ENCODE measurements around the gene GRID1.

The GRID1 gene

DNA sequence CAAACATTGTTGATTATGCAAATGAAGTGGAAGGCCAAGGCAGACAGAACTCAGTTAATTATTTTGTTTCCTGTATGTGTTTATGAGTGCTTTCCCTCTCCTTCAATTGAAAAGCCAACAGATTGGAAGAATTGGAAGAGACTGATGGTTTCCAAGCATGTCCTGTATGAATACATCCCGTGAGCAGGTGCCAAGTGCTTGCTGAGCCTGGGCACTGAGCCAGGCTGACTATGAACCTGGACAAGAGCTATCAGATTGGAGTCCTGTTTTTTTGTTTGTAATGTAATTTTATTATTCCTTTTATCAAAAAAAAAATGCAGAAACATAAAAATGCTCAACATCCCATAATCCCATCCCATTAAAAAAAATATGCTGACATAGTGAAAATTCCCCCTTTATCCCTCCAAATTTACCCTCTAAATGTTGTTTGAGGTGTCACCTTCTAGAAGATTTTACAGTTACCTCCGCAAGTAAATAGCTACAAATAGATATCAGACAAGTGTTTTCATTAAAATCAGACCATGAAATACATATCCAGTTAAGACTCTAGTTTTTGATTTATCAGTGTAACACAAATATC, 449.5 kb downstream of the GRID1 start:
- no peak for DNase-seq

DNA sequence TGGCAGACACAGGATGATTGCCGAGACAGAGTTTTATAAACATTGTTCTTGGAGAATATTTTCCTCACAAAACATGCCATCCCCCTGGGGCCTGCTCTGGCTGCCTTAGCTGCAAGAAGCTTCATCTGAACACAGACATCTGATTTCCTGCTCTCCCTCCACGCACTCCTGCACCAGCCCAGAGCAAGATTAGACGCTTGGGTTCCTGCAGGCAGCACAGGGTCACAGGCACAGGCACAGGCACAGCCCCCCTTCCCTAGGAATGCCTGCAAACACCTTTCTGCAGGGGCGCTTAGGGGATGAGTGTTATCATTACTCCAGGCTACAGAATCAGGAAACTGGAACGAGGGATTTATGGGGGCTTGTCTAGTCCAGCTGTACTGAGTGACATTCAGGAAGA, 450.3 kb downstream of the GRID1 start:
- no peak for DNase-seq

DNA sequence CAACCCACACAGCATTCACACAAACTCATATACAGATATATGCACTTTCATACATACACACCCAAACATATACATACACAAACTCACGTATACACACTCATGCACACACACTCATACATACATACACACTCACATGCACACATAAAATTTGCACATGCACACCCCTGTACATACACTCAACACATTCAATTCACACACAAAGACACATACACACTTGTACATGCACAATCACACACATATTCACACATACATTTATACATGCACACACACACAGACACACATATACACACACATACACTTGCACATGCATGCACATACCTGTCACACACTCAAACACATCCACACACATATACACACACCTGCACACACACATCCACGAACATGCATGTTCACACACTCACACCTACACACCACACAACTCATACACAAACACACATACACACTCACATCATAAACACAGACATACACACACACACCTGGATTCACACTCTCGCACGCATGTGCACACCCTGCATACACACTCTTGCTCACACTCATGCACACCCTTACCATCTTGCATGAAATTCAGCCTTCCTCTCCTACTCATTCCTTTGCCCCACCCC, 451.2 kb downstream of the GRID1 start:
- no peak for DNase-seq

DNA sequence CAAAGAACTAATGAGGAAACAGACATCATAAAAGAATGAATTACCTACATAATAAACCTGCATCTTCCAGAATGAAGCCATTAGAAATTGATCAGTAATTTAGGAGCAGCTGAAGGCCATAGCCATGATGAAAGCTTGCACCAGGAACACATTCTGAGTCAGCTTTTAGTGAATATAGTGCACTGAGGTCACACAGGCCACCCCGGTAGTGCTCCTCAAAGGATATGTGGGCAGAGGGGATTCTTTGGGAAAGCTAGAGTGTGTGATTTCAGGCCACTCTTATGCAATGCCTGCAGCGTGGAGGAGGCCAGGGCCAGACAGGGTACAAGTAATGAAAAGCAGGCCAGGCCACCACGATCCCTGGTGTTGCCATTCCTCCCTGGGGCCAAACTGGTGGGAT, 451.9 kb downstream of the GRID1 start:
- no peak for DNase-seq

DNA sequence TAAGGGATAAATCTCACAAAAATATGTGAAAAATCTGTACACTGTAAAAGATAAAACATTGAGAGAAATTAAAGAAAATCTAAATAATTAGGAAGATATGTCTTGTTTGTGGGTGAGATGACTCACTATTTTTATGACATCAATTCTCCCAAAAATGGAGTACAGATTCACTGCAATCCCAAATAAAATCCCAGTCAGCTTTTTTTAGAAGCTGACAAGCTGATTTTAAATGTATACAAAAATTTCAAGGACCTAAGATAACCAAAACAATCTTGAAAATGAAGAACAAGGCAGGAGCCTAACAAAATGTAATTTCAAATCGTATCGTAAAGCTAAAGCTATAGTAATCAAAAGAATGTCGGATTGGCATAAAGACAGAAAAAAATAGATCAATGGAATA, 458.1 kb downstream of the GRID1 start:
- no peak for DNase-seq

DNA sequence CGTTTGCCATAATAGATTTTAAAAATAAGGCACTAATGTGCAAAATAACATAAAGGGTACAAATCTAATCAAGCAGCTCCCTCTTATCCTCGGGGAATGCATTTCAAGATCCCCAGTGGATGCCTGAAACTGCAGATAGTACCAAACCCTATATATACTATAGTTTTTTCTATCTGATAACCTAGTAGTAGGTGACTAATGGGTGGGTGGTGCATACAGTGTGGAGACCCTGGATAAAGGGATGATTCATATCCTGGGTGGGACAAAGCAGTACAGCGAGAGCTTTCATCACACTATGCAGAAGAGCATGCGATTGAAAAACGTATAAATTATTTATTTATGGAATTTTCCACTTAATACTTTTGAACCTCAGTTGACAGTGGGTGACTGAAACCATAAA, 464.5 kb downstream of the GRID1 start:
- DNase-seq = no peak

DNA sequence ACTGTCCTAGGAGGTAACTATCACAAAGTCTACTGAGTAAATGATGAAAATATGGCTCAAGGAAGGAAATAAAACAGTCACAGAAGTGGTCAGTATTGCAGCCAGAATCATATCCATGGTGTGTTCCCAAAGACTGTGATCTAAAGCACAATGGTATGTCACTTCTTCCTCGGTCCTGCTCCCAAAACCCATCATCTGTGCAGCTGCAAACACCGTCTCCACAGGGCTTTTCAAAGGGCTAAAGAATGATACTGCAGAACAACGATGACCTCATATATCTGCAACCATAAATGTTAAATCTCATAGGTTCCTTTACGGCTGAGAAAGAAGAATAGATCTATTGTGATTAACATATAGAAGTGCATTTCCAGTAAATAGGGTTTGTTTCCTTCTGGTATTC, 465.0 kb downstream of the GRID1 start:
- DNase-seq = no peak

DNA sequence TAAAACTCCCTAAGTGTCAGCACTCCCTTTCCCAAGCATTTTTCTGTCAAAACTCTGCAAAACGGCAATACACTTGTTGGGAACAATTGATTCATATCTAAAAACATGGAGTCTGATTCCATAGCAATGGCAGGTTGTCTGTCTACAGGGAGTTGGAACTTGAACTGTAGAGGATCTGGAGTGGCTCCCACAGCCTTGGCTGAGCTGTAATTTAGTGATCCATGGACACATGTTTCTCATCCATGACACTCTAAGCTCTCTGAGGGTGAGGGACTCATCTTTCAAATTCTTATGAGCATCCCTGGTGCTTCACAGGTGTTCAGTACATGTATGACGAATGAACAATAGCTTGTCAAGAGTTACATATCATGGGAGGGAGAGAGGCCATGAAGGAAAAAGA, 466.1 kb downstream of the GRID1 start:
- DNase-seq = no peak

DNA sequence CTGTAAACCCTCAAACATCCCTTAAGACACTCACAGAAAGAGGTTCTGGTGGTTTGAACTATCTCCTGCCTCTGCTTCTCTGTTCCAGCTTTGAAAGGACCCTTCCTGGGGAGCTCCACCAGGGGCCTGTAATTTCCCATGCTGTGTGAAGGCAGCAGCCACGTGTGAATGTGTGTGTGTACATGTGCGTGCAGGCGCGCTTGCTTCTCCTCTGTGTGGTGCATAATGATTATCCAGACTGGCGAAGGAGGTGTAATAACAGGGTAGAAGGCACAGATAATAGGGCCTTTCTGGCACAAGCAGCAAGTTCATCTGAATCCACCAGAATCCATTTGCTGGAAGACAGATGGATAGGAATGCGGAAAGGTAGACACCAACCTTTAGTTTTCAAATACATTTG, 466.5 kb downstream of the GRID1 start:
- DNase-seq = no peak

DNA sequence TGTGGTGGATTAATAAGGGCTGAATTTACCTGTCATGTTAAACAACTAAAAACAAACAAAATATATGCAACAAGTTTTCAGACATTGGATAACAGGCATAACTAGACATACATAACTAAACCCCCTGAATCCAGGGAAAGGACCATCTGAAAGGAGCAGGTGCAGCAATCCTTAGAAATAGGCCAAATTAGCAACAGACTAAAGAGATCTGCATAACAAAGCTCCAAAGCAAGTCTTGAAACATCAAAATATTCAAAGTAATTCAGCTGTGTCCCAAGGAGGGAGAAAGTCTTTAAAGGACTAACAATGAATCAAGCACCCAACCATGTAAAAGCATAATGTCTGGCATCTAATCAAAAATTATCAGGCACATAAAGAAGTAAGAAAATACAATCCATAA, 475.1 kb downstream of the GRID1 start:
- DNase-seq = no peak

DNA sequence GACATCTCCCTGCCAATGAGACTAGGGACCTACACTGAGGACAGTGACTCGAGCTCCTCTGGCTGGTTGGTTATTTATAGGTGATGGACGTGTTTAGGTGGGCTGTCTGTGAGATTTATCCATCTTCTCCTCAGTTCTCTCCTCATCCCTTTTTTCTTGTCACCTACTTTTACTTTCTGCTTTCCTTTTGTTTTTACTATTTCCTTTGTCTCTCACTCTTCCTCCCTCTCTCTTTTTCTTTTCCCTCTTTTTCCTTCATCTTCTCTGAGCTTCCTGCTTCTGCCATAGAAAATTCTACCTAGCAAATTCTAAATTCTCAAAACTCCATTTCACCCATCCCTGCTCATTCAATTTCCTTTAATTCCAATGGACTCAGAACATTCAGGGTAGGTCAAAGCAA, 478.0 kb downstream of the GRID1 start:
- no peak for DNase-seq

DNA sequence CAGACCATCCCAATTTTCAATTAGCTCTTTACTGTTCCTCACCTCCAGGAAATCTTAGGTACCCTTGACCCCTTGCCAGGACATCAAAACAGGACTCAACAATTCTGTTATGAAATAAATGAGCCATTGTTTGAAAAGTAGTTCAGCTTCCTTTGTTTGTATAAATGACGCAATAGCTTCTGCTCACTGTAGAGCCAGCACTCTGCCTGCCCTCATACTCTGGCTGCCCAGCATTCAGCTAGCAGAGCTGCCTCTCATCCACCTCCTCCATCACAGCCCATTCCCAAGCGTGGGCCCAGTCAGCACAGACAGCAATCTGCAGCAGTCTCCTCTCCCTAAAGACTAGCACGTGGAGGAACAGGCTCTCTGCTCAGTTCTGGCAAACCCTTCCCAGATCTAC, 478.6 kb downstream of the GRID1 start:
- DNase-seq = no peak

DNA sequence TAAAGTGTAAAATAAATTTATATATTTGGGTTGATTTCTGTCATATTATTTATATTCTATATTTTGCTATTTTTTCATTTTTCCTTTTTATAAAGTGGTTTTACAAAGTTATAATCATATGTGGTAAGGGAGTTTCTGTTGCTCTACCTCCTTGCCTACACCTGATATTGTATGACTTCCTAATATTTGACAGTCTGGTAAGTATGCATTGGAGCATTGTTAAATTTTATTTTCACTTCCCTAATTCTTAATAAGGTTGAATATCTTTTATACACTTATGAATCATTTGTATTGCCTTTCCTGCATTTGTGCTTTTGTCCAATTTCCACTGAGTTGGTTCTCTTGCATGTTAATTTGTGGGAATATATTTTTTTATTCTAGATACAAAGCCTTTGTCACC, 492.4 kb downstream of the GRID1 start:
- DNase-seq = no peak

DNA sequence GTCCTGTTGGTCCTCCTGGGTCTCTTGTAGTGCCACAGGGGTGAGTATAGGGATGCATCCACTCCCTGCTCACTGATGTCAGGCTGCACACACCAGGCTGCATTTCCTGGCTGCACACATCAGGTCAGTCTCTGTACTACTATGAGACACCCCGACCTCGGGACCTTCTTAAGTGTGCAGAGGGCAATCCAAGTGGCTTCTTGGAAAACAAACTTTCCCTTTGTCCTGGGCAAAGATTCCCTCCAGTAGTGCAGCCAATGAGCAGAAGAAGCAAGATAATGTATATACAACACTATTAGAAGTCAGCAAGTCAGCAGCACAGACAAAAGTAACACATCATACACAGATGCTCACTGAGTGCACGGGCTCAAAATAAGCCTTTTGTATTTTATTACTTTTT, 493.5 kb downstream of the GRID1 start:
- no peak for DNase-seq

DNA sequence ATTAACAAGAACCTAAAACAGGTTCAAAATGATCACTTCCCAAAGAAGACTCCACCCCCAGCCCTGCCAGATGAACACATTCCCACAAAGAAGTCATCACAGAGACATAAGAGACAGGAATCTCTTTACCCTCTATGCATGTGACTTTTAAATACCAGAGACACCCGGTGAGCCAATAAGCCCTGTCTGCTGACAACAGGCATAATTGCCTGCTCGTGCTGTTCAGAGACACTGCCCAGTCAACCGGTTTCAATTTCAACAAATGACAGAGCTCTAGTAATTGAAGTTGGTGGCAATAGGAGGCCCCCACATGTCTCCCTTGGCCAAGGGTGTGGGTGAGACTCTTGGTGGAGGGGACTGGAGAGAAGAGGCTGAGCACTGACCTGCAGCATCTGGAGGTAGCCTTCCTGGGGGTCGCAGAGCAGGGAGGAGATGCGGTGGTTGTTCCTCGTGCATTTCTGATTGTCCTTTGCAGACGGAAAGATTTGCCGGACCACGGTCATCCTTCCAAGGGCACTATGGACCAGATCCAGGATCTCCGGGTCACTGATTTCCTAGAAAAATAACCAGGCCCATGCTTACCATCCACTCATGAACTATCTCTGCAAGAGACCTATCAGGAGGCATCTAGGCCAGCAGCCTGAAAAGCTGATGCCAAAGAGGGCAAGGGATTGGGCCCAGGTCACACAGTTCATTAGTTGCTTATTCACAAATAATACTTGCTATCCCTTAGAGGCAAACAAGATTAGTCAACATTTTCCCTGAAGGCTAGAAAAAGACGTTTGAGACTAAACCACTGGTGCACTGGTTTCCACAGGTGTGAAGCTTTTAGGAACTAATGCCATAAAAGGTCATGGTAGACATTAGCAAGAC, 497.7 kb downstream of the GRID1 start:
- no peak for DNase-seq

DNA sequence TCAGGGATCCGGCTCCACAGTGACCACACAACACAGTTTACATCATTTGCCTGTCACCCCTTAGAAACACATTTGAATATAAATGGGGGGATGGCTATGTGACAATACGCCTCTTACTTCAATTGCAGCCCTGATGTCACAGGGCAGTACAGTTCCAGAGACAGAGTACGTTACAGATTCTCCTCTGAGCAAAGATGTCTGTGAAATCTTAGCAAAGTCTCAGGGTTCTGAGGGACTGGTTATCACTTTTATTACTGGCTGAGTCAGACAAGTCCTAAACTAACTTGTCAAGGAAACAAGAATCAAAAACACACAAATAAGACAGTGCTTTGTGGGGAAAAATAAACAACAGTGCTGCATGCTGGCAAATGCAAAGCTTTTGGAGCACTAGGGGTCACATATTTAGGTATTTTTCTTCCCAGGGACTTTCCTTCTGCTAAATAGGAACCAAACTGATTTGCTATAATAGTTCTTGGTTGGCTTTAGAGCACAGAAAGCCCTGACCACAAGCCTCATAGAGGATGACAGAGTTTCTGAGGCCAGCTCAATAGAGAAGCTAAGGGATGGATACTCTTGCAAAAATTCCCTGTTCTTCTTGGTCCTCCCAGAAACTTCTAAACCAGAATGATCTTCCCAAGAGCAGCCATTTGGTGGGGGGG, 501.6 kb downstream of the GRID1 start:
- no peak for DNase-seq

DNA sequence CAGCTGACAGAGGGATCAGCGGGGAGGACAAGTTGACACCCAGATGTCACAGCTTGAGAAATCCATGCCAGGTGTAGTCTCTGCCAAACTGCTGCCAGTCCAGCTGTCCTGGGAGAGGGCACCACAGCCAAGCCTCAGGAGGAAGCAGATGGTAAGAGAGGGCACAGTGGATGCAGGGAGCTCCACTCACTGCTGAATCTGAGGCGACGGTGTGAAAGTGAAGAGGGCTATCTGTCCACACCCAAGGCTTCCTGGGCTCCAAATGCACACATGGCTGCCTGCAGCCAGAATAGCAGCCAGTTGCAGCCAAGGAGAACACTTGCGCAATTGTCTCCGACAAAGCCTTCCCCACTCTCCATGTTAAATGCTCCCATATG, 502.4 kb downstream of the GRID1 start:
- no peak for DNase-seq

DNA sequence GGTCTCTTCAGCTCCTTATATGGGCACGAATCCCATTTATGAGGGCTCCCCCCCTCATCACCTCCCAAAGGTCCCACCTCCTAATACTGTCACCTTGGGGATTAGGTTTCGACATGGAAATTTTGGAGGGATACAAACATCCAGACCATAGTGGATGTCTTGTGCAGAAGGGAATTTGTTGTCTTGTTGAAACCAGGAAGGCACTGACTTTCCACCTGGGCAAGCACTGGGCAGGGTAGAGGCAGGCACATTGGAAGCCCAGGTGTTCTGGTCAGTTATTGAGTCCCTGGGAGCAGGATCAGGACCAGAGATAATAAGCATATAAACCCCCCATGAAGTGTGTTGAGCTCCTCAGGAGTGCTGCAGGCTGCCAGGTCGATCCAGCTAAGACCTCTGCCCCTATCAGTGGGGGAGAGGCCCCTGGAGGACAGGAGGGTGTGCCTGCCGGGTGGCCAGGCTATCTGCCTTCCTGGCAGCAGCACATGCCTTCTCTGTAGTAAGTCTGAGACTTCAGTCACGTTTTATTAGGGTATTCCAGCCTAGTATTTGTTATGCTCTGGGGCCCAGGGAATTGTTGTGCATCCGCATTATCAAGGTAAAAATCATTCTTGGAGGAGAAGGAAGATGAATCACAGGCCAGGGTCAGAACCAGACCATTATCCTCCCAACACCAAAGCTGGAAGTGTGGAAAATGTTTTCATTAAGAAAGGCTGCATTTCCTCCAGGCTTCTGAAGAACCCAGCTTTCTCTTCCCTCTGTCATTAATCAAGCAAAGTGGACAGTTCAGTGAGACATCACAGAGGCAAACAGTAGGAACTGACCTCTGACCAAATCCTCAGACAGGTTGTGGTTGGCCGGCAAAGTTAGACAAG, 503.1 kb downstream of the GRID1 start:
- DNase-seq = no peak

DNA sequence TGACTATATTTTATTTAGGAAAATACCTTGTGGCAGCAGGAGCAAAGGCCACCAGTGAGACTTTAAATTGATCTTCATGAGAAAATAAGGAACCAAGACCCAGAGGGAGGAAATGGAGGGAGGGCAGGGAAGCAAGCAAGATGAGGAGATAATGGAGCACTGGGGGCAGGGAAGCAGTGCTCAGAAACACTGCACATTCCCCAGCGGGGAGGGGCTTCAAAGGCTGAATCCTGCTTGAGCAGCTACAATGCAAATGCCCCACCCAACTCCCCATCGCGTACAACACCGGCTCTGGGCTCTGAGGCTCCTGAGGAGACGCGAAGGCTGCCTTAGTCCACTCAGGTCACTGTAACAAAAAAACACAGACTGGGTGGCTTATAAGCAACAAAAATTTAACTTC, 503.8 kb downstream of the GRID1 start:
- DNase-seq = no peak

DNA sequence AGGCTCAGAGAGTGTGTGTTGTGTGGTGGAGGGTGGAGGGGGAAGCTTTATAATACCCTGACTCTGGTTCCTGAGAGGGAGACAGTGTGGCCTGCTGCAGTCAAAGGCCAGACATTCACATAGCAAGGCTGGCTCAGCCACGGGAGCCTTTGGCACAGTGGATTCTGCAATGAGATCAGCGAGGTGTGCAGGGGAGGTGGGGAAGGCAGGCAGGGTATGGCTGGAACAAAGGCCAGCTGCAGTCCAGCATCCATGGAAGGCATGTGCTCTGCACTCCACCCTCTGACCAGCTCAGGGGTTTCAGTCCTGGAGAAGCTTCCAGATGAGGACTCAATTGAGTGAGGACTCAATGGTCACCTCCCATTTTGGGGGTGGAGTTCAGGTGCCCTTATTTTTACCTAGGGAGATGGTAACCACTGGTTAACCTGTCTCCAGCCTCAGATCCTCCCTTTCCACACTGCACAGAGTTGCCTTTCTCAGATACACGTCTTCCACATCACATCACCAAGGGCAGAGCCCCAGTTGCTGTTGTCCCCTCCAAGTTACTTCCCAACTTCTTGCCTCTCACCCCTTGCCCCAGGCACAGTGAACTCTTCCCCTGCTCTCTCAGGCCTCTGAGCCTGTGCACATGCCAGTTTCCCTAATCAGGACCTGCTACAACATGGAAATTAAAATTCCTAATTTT, 504.9 kb downstream of the GRID1 start:
- no peak for DNase-seq

DNA sequence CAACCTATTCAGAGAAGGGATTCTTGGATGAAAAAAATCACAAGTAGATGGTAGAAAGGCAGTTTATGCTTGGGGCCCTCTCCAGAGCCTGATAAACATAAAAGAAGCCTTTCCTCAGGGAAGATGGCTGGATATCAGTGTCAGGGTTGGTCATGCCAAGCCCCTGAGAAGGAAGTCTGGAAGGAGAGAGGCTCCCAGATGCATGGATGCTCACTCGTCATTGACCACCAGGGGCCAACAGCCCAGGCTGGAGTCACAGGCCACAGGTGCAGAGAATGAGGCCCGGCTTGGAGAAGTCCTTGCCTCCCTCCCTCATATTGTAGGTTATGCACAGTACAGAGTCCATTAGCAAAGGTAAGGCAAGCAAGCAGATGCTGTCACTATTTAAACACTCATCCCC, 506.7 kb downstream of the GRID1 start:
- DNase-seq = no peak

Measured in suppressor macrophage (primary cell).